Measurements from ENCODE around the gene FBXO42.

- TF ChIP-seq GATA3 (IDR thresholded peaks at IDR 0.05; ENCODE audit: low read depth, low read length), result no peak
- TF ChIP-seq GATA2 (IDR thresholded peaks at IDR 0.05; ENCODE audit: low read depth, low read length), result no peak
Observed at GRCh38 chr1:16276302-16277030, 75.8 kb downstream of the FBXO42 start.
